ENCODE measurements around the gene GTF2F2. TPM values are rescaled to one million over a fixed set of nuclear protein-coding genes. Genes with fewer than 3 reads are reported as not detected.
"Not testable (repeated sequence)": the region's sequence is repeated elsewhere in the genome, so short reads cannot be mapped to it uniquely, and the experiment has no call there.

The GTF2F2 gene
- total RNA-seq, 1 donor from 2014 or later, result 29.5 TPM

DNA sequence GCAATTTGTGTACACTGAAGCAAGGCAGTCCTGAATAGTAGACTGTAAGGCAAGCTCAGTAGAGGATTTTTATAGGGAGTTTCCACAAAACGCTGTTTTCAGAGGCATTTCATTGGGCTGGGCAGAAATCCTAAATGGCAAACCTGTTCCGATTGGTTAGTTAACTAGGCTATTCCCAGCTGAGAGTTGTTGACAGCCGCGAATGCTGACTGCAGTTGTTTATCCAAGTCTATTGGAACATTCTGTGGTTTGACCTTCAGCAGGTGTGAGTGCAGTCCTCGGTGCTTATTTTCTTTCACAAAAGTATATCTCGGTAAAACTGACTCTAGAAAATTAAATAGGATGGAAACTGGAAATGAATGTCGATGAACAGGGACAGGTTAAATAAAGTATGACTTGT, 175.2 kb downstream of the GTF2F2 start:
- no peaks in the 10 kb centered on the region for H3K36me3 ChIP-seq (ENCODE audit: control insufficient read depth, insufficient read depth, low read length)
- DNase-seq (ENCODE audit: low read depth), result no peak
- H3K4me3 ChIP-seq (ENCODE audit: low read depth, low read length), result no peak overlapping the region
- no peaks in the 10 kb centered on the region for H3K27me3 ChIP-seq (ENCODE audit: control insufficient read depth, insufficient read depth, low read length)
- TF ChIP-seq, protein P1, sequence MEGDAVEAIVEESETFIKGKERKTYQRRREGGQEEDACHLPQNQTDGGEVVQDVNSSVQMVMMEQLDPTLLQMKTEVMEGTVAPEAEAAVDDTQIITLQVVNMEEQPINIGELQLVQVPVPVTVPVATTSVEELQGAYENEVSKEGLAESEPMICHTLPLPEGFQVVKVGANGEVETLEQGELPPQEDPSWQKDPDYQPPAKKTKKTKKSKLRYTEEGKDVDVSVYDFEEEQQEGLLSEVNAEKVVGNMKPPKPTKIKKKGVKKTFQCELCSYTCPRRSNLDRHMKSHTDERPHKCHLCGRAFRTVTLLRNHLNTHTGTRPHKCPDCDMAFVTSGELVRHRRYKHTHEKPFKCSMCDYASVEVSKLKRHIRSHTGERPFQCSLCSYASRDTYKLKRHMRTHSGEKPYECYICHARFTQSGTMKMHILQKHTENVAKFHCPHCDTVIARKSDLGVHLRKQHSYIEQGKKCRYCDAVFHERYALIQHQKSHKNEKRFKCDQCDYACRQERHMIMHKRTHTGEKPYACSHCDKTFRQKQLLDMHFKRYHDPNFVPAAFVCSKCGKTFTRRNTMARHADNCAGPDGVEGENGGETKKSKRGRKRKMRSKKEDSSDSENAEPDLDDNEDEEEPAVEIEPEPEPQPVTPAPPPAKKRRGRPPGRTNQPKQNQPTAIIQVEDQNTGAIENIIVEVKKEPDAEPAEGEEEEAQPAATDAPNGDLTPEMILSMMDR (IDR thresholded peaks at IDR 0.05; ENCODE audit: insufficient read depth, low read length, poor library complexity, severe bottlenecking), result no peak

DNA sequence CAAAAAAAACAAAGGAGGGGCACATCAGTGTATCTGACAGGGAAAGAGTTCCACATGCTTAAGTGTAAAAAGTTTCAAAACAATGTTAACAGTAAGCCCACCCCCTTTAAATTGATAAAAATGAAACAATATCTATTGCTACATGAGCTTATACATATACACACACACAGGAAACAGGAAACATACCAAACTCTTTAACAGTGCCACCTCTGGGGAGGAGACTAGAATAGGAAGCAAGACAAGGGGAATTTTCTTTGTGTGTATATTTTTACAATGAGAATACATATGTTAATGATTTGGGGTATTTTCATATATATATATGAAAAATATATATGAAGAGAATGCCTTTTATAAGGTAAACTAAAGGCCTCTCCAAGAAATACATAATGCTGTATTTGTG, 175.9 kb downstream of the GTF2F2 start:
- DNase-seq (ENCODE audit: low read depth), result no peak
- Histone ChIP-seq H3K36me3 (ENCODE audit: control insufficient read depth, insufficient read depth, low read length) (no peaks in the 10 kb centered on the region), H3K27me3 (ENCODE audit: control insufficient read depth, insufficient read depth, low read length) (no peaks in the 10 kb centered on the region), H3K4me3 (ENCODE audit: low read depth, low read length) (no peak overlapping the region)
- TF ChIP-seq, protein P1 (IDR thresholded peaks at IDR 0.05; ENCODE audit: insufficient read depth, low read length, poor library complexity, severe bottlenecking), result no peak

DNA sequence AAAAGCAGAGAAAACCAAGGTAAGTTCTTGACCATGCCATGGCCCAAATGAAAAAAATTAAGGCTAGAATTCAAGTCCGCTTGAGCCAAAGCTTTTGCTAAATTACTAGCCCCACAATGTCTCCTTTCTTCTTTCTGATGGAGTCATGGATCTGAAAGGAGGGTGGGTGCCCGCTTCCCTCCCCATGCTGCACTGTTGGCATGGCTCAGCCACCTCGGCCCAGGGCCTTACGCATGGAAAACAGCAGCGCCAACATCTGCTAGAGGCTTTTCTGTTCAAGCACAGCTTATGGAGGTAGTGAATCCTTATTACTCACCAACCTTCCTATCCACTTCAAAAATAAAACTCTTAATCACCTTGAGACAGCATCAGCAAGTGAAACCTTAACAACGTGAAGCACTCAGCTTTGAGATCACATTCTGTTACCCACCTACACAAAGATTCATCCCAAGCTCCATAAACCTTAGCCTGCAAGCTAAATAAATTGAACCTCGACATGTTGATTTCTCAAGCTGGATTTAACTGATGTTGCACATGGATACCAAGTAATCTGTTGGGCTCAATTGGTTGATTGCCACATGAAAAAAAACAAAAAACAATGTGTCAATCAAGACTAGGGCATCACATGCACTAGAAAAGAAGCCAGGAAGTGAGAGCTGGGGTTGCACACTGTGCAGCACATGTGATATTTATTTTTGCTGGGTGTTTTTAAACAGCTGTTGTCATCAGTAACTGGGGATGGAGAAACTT, 177.3 kb downstream of the GTF2F2 start:
- DNase-seq (ENCODE audit: low read depth), result no peak
- no peaks in the 10 kb centered on the region for H3K27me3 ChIP-seq (ENCODE audit: control insufficient read depth, insufficient read depth, low read length)
- TF ChIP-seq, protein P1 (IDR thresholded peaks at IDR 0.05; ENCODE audit: insufficient read depth, low read length, poor library complexity, severe bottlenecking), result no peak
- H3K4me3 ChIP-seq (ENCODE audit: low read depth, low read length), result no peak overlapping the region
- no peaks in the 10 kb centered on the region for H3K36me3 ChIP-seq (ENCODE audit: control insufficient read depth, insufficient read depth, low read length)

DNA sequence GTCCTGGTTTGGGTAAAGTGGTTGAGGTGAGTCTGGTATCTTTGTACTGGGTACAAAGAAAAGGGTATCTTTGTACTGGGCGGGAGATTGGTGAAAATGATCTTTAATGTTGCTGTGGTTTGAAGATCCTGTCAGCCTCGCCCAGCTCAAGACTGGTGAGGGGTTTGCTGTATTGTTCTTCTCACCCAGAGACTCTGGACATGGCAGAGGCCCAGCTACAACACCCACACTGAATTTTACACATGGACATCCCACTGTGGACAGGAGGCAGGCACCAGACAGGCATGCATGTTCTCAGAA, 177.8 kb downstream of the GTF2F2 start:
- TF ChIP-seq, protein P1 (IDR thresholded peaks at IDR 0.05; ENCODE audit: insufficient read depth, low read length, poor library complexity, severe bottlenecking), result no peak
- Histone ChIP-seq H3K36me3 (ENCODE audit: control insufficient read depth, insufficient read depth, low read length) (no peaks in the 10 kb centered on the region), H3K27me3 (ENCODE audit: control insufficient read depth, insufficient read depth, low read length) (no peaks in the 10 kb centered on the region), H3K4me3 (ENCODE audit: low read depth, low read length) (no peak overlapping the region)
- no peak for DNase-seq (ENCODE audit: low read depth)

DNA sequence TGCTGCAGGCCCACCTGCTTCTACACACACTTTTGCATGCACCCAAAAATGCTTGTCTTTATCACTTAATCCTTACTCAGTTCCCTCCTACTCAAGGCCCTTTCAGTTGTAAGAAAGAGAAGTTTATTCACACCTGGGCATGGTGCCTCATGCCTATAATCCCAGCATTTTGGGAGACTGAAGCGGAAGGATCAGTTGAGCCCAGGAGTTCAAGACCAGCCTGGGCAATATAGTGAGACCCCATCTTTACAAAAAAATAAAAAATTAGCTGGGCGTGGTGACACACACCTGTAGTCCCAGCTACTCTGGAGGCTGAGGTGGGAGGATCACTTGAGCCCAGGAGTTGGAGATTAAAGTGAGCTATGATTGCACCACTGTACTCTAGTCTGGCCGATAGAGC, 178.2 kb downstream of the GTF2F2 start:
- not testable (repeated sequence) for H3K36me3 ChIP-seq (ENCODE audit: control insufficient read depth, insufficient read depth, low read length); H3K27me3 ChIP-seq (ENCODE audit: control insufficient read depth, insufficient read depth, low read length); DNase-seq (ENCODE audit: low read depth); H3K4me3 ChIP-seq (ENCODE audit: low read depth, low read length)

DNA sequence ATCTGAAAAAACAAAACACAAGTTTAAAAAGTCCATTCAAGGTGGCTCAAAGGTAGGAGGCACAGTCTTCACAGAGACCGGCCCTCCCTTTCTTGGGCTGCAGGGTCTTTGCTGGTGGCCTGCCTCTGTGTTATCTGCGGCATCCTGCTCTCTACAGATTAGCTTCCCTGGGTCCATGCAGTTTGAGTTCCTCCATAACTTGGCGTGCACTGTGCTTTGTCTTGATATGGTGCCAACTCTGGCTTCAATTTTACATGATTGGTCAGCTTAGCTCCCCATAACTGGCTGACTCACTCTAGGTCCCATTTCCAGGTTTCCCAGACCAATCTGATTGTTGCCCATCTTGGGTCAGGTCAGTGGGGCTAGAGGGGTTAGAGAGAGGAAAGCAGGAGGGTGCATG, 178.9 kb downstream of the GTF2F2 start:
- H3K27me3 ChIP-seq (ENCODE audit: control insufficient read depth, insufficient read depth, low read length), result no peaks in the 10 kb centered on the region
- no peak overlapping the region for H3K4me3 ChIP-seq (ENCODE audit: low read depth, low read length)
- TF ChIP-seq, protein P1 (IDR thresholded peaks at IDR 0.05; ENCODE audit: insufficient read depth, low read length, poor library complexity, severe bottlenecking), result no peak
- no peak for DNase-seq (ENCODE audit: low read depth)
- H3K36me3 ChIP-seq (ENCODE audit: control insufficient read depth, insufficient read depth, low read length), result no peaks in the 10 kb centered on the region
